Panc1 (cell line): ENCODE measurements around the gene UST. TPM values are rescaled to one million over a fixed set of nuclear protein-coding genes. Genes with fewer than 3 reads are reported as not detected.

Source experiments
- ATAC-seq: fragments of 200-7000 bp; cut with Tn5 transposase; 2 replicates; pipeline ENCODE4 v1.9.1; 2020; ENCODE audit warnings: mild to moderate bottlenecking, moderate library complexity
- BruUV-seq: library from RNA; stranded (reverse); fragments of 400-500 nt; replicated peaks from 2 replicates; lab custom pipeline; 2021; lab: Mats Ljungman, UMichigan
- CTCF ChIA-PET: fragments of 300-600 bp; sonication (Branson Sonifier 250); formaldehyde crosslinking; loops from one replicate; lab custom pipeline; 2022; ENCODE audit warnings: antibody characterized with exemption; lab: Charles Lee
- POLR2A ChIA-PET: fragments of 300-600 bp; sonication (Branson Sonifier 250); formaldehyde crosslinking; loops from one replicate; lab custom pipeline; 2022; ENCODE audit warnings: antibody characterized with exemption; lab: Charles Lee
- DNase-seq: peaks from one replicate; pipeline ENCODE4 v3.0.0-alpha.2; 2010; ENCODE audit warnings: low read depth, low spot score
- H3K27ac ChIP-seq: 2 replicates; pipeline ENCODE4 v1.5.1; 2011; ENCODE audit warnings: mild to moderate bottlenecking, low read length, inconsistent platforms
- H3K27me3 ChIP-seq: fragments of 200-500 bp; sonication (Bioruptor generic); 2 replicates; pipeline ENCODE4 v1.6.0; 2014; ENCODE audit warnings: low read length, inconsistent platforms; ENCODE audit not compliant: control insufficient read depth, insufficient read depth
- H3K36me3 ChIP-seq: fragments of 200-500 bp; sonication (Bioruptor generic); 2 replicates; pipeline ENCODE4 v1.5.1; 2014; ENCODE audit warnings: inconsistent platforms, mild to moderate bottlenecking, low read length, moderate library complexity; ENCODE audit not compliant: control insufficient read depth, insufficient read depth
- H3K4me1 ChIP-seq: 2 replicates; pipeline ENCODE4 v1.5.1; 2011; ENCODE audit warnings: inconsistent platforms, mild to moderate bottlenecking, low read length, moderate library complexity; ENCODE audit not compliant: control insufficient read depth, insufficient read depth
- H3K4me3 ChIP-seq, 2 experiments: 2 replicates each; pipeline ENCODE4 v1.5.1; 2011 to 2012; ENCODE audit warnings: low read depth in 2 of 2, low read length in 2 of 2, mild to moderate bottlenecking in 2 of 2, inconsistent platforms in 1 of 2, moderate library complexity in 1 of 2
- H3K9me3 ChIP-seq: fragments of 200-500 bp; sonication (Bioruptor generic); 2 replicates; pipeline ENCODE4 v1.5.1; 2014; ENCODE audit warnings: low read depth, mild to moderate bottlenecking, inconsistent platforms, low read length, moderate library complexity; ENCODE audit not compliant: control insufficient read depth, insufficient read depth
- CTCF ChIP-seq: fragments of 450-650 bp; IDR thresholded peaks from 2 replicates; pipeline ENCODE4 v1.5.1; 2017; ENCODE audit warnings: mild to moderate bottlenecking
- POLR2AphosphoS5 ChIP-seq: IDR thresholded peaks from 2 replicates; pipeline ENCODE4 v1.6.1; 2012; ENCODE audit warnings: mild to moderate bottlenecking, low read depth, low read length, moderate library complexity
- REST ChIP-seq, 2 experiments: IDR thresholded peaks; 2 replicates each; pipeline ENCODE4 v1.6.1; 2011 to 2012; ENCODE audit warnings: low read depth in 2 of 2, control low read depth in 1 of 2, low read length in 1 of 2, mild to moderate bottlenecking in 1 of 2, moderate library complexity in 1 of 2; ENCODE audit not compliant: insufficient read depth in 1 of 2
- SIN3A ChIP-seq: IDR thresholded peaks from 2 replicates; pipeline ENCODE4 v1.6.1; 2012; ENCODE audit warnings: low read depth, mild to moderate bottlenecking, low read length, moderate library complexity, borderline replicate concordance; ENCODE audit not compliant: insufficient read depth
- TCF7L2 ChIP-seq: IDR thresholded peaks from 2 replicates; pipeline ENCODE4 v1.6.1; 2011; ENCODE audit warnings: mild to moderate bottlenecking, low read depth, low read length, inconsistent platforms
- in situ Hi-C: cut with HindIII; loops from 2 replicates; pipeline ENCODE4 v1.10.0; 2016; ENCODE audit warnings: low sequenced_read_pairs, low pct_unique_long_range_greater_than_20kb
- intact Hi-C: fragments of 100-400 bp; cut with micrococcal nuclease; formaldehyde crosslinking; loops from one replicate; pipeline ENCODE4 v1.10.0; 2022; ENCODE audit not compliant: unreplicated experiment
- total RNA-seq: library from RNA; stranded (reverse); gene quantifications from one replicate; pipeline ENCODE4 v1.2.1, GENCODE V29; 2021; ENCODE audit not compliant: unreplicated experiment

UST gene
- total RNA-seq, 1 experiment from 2014 or later, result 0.15 TPM

- CTCF ChIA-PET, result no interaction called here
- H3K9me3 ChIP-seq, result no peaks in the 10 kb centered on the region
- intact Hi-C loops (no loop called here), in situ Hi-C loops (no loop called here)
- H3K27me3 ChIP-seq, result no peaks in the 10 kb centered on the region; the same call in 1 of the 2 replicates
- H3K27ac ChIP-seq, result no peak overlapping the region
- POLR2A ChIA-PET, result no interaction called here
- TF ChIP-seq TCF7L2, result no peak
- no peak for TF ChIP-seq SIN3A
- TF ChIP-seq POLR2AphosphoS5, result no peak
- no peak for TF ChIP-seq REST (IDR thresholded peaks at IDR 0.05; ENCODE audit: insufficient read depth in 1 of 2, low read depth in 2 of 2, low read length in 1 of 2)
- TF ChIP-seq CTCF, result no peak
- H3K4me1 ChIP-seq, result no peaks in the 10 kb centered on the region
- DNase-seq (no peak), ATAC-seq (no peak)
- no peak overlapping the region for H3K4me3 ChIP-seq
- H3K36me3 ChIP-seq, result no peaks in the 10 kb centered on the region
- no TSS peak for BruUV-seq
These were observed 216.9 kb downstream of the UST start for GRCh38 chr6:148963738-148964137.

GRCh38 chr6:148964467-148964866 lies 217.6 kb downstream of the UST start:
- Histone ChIP-seq H3K4me1 (no peaks in the 10 kb centered on the region), H3K36me3 (no peaks in the 10 kb centered on the region), H3K27me3 (no peaks in the 10 kb centered on the region; the same call in 1 of the 2 replicates), H3K27ac (no peak overlapping the region), H3K9me3 (no peaks in the 10 kb centered on the region), H3K4me3 (no peak overlapping the region)
- BruUV-seq, result no TSS peak
- no peak for TF ChIP-seq REST (IDR thresholded peaks at IDR 0.05; ENCODE audit: insufficient read depth in 1 of 2, low read depth in 2 of 2, low read length in 1 of 2)
- no peak for TF ChIP-seq SIN3A
- no peak for TF ChIP-seq POLR2AphosphoS5
- no peak for TF ChIP-seq CTCF
- no peak for TF ChIP-seq TCF7L2
- CTCF ChIA-PET, result no interaction called here
- intact Hi-C loops, result no loop called here
- ATAC-seq, result no peak
- DNase-seq, result no peak
- POLR2A ChIA-PET, result no interaction called here
- in situ Hi-C loops, result no loop called here
